ENCODE results near the gene MPIG6B.
"Not testable (repeated sequence)": the region's sequence is repeated elsewhere in the genome, so short reads cannot be mapped to it uniquely, and the experiment has no call there.

DNA sequence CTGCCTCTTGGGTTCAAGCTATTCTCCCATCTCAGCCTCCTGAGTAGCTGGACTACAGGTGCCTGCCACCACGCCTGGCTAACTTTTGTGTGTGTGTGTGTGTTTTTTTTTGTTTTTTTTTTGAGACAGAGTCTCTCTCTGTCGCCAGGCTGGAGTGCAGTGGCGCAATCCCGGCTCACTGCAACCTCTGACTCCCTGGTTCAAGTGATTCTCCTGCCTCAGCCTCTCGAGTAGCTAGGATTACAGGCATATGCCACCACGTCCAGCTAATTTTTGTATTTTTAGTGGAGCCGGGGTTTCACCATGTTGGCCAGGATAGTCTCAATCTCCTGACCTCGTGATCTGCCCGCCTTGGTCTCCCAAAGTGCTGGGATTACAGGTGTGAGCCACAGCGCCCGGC lies 14.0 kb upstream of the MPIG6B start:
- TF ChIP-seq, protein P1, sequence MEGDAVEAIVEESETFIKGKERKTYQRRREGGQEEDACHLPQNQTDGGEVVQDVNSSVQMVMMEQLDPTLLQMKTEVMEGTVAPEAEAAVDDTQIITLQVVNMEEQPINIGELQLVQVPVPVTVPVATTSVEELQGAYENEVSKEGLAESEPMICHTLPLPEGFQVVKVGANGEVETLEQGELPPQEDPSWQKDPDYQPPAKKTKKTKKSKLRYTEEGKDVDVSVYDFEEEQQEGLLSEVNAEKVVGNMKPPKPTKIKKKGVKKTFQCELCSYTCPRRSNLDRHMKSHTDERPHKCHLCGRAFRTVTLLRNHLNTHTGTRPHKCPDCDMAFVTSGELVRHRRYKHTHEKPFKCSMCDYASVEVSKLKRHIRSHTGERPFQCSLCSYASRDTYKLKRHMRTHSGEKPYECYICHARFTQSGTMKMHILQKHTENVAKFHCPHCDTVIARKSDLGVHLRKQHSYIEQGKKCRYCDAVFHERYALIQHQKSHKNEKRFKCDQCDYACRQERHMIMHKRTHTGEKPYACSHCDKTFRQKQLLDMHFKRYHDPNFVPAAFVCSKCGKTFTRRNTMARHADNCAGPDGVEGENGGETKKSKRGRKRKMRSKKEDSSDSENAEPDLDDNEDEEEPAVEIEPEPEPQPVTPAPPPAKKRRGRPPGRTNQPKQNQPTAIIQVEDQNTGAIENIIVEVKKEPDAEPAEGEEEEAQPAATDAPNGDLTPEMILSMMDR (IDR thresholded peaks at IDR 0.05; ENCODE audit: low read depth, low read length, missing input control) = not testable (repeated sequence)
- not testable (repeated sequence) for TF ChIP-seq RAD21, YY1, SP1 (IDR thresholded peaks at IDR 0.05)
